ENCODE data around the gene TAP1.
A peak's percentile ranks its signal among the peaks of the same experiment; 100 is the strongest.

Gene TAP1

DNA sequence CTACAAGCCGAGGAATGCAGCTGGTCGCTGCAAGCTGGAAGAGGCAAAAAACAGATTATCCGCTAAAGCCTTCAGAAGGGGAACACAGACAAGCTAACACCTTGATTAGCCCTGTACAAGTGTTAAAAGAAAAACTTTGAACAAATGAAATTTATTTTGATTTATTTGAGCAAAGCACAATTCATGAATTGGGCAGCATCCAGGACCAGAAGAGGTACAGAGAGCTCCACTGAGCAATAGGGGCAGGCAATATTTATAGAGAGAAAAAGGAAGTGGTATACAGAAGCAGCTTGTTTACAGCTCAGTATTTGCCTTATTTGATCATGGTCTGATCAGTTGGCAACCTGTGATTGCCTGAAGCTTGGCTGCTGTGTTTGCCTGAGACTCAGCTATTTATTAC is 54.3 kb downstream of the TAP1 start:
- no peak for DNase-seq (ENCODE audit: low read depth)

DNA sequence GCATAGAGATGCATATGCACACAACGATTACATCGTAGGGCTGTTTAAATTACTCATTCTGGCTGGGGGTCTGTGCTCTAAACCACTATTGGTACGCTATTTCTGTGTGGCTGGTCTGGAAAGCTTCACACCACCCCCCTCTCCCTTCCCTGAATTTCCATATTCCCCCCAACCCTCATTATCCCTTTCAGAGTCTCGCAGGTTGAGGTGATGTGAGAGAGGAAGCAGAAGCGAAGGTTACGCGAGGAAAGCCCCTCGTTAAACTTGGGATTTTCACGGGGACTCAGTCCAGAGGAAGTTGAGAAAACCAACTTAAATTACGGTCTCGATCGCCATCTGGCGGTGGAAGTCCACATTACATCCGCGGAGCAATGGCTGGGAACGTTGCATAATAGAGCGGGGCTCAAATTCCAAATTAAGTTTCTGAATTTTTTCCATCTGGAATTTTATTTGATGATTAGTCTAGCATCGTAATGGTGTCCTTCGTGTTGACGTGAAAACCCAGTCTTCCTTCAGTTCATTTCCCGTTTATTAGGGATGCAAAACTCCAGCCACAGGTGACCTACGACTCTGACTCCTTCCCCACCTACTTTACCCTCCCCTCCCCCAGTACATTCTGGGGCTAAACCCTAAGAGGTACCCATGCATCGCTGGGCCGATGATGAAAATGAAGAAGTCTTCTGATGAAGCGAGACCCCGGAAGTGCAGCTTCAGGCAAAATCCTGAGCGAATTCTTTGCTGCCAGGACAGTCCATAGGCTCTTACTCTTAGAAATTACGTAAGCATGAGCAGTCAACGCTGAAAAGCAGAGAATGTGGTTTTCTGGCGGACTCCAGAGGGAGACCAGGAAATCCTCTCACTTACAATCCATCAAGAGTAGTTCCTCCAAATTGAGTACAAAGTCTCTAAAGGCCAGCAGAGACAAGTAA is 56.4 kb downstream of the TAP1 start:
- DNase-seq (ENCODE audit: low read depth): peak; percentile 63

Data from stimulated activated CD8-positive, alpha-beta memory T cell treated with anti-CD3 and anti-CD28 coated beads, Interleukin-4, amount 100 ng/mL, for 24 hours (primary cell).